Ovary (tissue), 9 donors: ENCODE data around the gene ARHGEF1. TPM values are rescaled to one million over a fixed set of nuclear protein-coding genes. Genes with fewer than 3 reads are reported as not detected.

Experiments used
- DNase-seq, 5 donors: peaks; one replicate each; pipeline ENCODE4 v3.0.0-alpha.2; 2019 to 2020
- H3K27ac ChIP-seq, 2 donors: fragments of 200-600 bp; one replicate each; pipeline versions ENCODE4 v1.5.1 to v1.8.0; 2019 to 2022
- H3K27me3 ChIP-seq: fragments of 200-600 bp; one replicate; pipeline ENCODE4 v1.8.0; 2022
- H3K36me3 ChIP-seq: fragments of 200-600 bp; sonication (generic); one replicate; pipeline ENCODE4 v1.5.1; 2019
- H3K4me1 ChIP-seq: one replicate; pipeline ENCODE4 v1.8.1; 2013; ENCODE audit warnings: mild to moderate bottlenecking, moderate library complexity; ENCODE audit not compliant: insufficient read depth
- H3K4me3 ChIP-seq: fragments of 200-600 bp; sonication (generic); one replicate; pipeline ENCODE4 v1.5.1; 2017
- H3K9me3 ChIP-seq, 2 donors: fragments of 200-600 bp in 1 of 2; sonication (generic) in 1 of 2; one replicate each; pipeline versions ENCODE4 v1.5.1 to v1.8.1; 2013 to 2019; ENCODE audit warnings: mild to moderate bottlenecking in 1 of 2, moderate library complexity in 1 of 2
- CTCF ChIP-seq, 3 donors: fragments of 450-650 bp in 2 of 3; fragments of 200-600 bp in 1 of 3; IDR thresholded peaks; one replicate each; pipeline versions ENCODE4 v1.5.1 to v1.8.0; 2016 to 2022; ENCODE audit warnings: antibody characterized with exemption in 3 of 3, mild to moderate bottlenecking in 1 of 3
- EP300 ChIP-seq: sonication (generic); formaldehyde crosslinking; IDR thresholded peaks from one replicate; pipeline ENCODE4 v1.6.1; 2017; ENCODE audit warnings: antibody characterized with exemption
- POLR2A ChIP-seq: fragments of 450-650 bp; IDR thresholded peaks from one replicate; pipeline ENCODE4 v1.6.1; 2017; ENCODE audit warnings: antibody characterized with exemption, mild to moderate bottlenecking, moderate library complexity
- WGBS, 3 donors: extraction: QIAGEN DNeasy Blood & Tissue Kit in 1 of 3; methylation state at CpG; one replicate each; pipeline versions ENCODE4 v1.1.5 to v1.1.7; 2013 to 2017; 5-methylcytosine and 5-hydroxymethylcytosine counted together
- intact Hi-C, 4 donors: fragments of 100-400 bp; cut with DNase I; formaldehyde crosslinking; loops; one replicate each; pipeline versions ENCODE4 v1.11.0 to v1.15.1; 2022 to 2023
- polyA plus RNA-seq, 2 donors: library from polyadenylated mRNA; stranded (reverse); fragments of 200-250 nt in 1 of 2; fragments of 350-450 nt in 1 of 2; fragmentation: Illumina TruSeq in 1 of 2; extraction: RNeasy Lipid Tissue Mini Kit (QIAGEN cat#74804) in 1 of 2; gene quantifications; one replicate each; pipeline ENCODE4 v1.2.3, GENCODE V29; 2013 to 2014
- total RNA-seq, 7 donors: library from RNA; depleted of rRNA in 2 of 7; stranded (reverse); fragments of >200 nt in 2 of 7; fragmentation: NEBNext Ultra II Directional in 3 of 7; extraction: Animal tissue kit (Norgen Biotek cat#: 25700) in 3 of 7; gene quantifications; one replicate each; pipeline versions ENCODE4 v1.1.0 to v1.2.4, GENCODE V29; 2016 to 2023
- donor health status: DM: no; HTN: no; CAD: no; lungs with moderate emphysema.
- donor health status: DM: no; HTN: no; CAD: no.
- donor health status: Bipolar disorder and iron deficiency.
- donor health status: DM: yes; HTN: yes; CAD: no.
- donor health status: DM: no; HTN: no; CAD: no.
- donor health status: DM: yes; HTN: yes; CAD: no.

The ARHGEF1 gene
- total and polyA plus RNA-seq, 9 donors = 7.9 to 97.5 (median 56.6) TPM

GRCh38 chr19:41847351-41848105 is 35.5 kb upstream of the ARHGEF1 start:
- intact Hi-C loops = no loop called here
- no peak for TF ChIP-seq POLR2A
- TF ChIP-seq EP300 = no peak
- TF ChIP-seq CTCF (IDR thresholded peaks at IDR 0.05) = no peak
- no peaks in the 10 kb centered on the region for H3K27me3 ChIP-seq
- no peak overlapping the region for H3K27ac ChIP-seq
- no peaks in the 10 kb centered on the region for H3K9me3 ChIP-seq
- H3K36me3 ChIP-seq = no peaks in the 10 kb centered on the region
- no peak for DNase-seq
- H3K4me3 ChIP-seq = no peak overlapping the region
- WGBS, 3 donors = 74 to 80% (median 79%) methylated on average over 19 of the region's 19 CpGs
- no peaks in the 10 kb centered on the region for H3K4me1 ChIP-seq

GRCh38 chr19:41848666-41849065 is 34.3 kb upstream of the ARHGEF1 start:
- TF ChIP-seq CTCF (IDR thresholded peaks at IDR 0.05) = no peak
- no peak for TF ChIP-seq EP300
- TF ChIP-seq POLR2A = no peak
- no peaks in the 10 kb centered on the region for H3K4me1 ChIP-seq
- H3K27ac ChIP-seq = no peak overlapping the region
- WGBS, 3 donors = 77 to 88% (median 79%) methylated on average over 6 of the region's 6 CpGs
- no peaks in the 10 kb centered on the region for H3K36me3 ChIP-seq
- no peaks in the 10 kb centered on the region for H3K27me3 ChIP-seq
- intact Hi-C loops = no loop called here
- no peaks in the 10 kb centered on the region for H3K9me3 ChIP-seq
- no peak overlapping the region for H3K4me3 ChIP-seq
- no peak for DNase-seq

DNA sequence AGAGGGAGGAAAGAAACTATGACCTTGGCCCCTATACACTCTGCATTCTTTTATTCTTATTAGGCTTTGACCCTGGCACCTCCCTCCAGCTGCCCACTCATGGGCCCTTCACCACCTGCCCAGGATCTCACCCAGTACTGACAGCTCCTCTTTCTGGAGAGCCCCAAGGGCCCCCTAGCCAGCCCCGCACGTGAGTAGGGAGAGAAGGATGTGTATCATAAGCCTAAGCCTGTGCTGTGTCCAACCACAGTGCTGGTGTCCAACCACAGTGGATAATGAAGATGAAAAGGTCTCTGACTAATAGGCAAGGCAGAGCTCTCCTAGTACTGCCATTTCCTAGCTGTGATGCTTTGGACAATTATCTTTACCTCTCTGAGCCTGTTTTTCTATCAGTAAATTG is 33.9 kb upstream of the ARHGEF1 start:
- Histone ChIP-seq H3K27me3 (no peaks in the 10 kb centered on the region), H3K36me3 (no peaks in the 10 kb centered on the region), H3K4me1 (no peaks in the 10 kb centered on the region), H3K27ac (no peak overlapping the region), H3K4me3 (no peak overlapping the region), H3K9me3 (no peaks in the 10 kb centered on the region)
- no peak for TF ChIP-seq EP300
- TF ChIP-seq CTCF (IDR thresholded peaks at IDR 0.05) = no peak
- TF ChIP-seq POLR2A = no peak
- intact Hi-C loops = no loop called here
- DNase-seq = no peak
- WGBS, 3 donors = 35 to 55% (median 51%) methylated on average over 2 of the region's 2 CpGs

GRCh38 chr19:41850381-41850780 is 32.6 kb upstream of the ARHGEF1 start:
- no peak for TF ChIP-seq EP300
- TF ChIP-seq POLR2A = no peak
- no peak for TF ChIP-seq CTCF (IDR thresholded peaks at IDR 0.05)
- DNase-seq = no peak

More at GRCh38 chr19:41850381-41850780, 32.6 kb upstream of the ARHGEF1 start:
- intact Hi-C loops = no loop called here
- Histone ChIP-seq H3K27me3 (no peaks in the 10 kb centered on the region), H3K27ac (no peak overlapping the region), H3K4me1 (no peaks in the 10 kb centered on the region), H3K4me3 (no peak overlapping the region), H3K9me3 (no peaks in the 10 kb centered on the region), H3K36me3 (no peaks in the 10 kb centered on the region)
- WGBS, 3 donors = 47 to 63% (median 62%) methylated on average over 5 of the region's 5 CpGs
